Left lobe of liver (tissue), 2 donors: ENCODE results near the gene ADAM33. TPM values are rescaled to one million over a fixed set of nuclear protein-coding genes. Genes with fewer than 3 reads are reported as not detected.

Experiments
- ATAC-seq: fragments of 200-7000 bp; cut with Tn5 transposase; one replicate; pipeline ENCODE4 v1.9.1; 2020; ENCODE audit warnings: mild to moderate bottlenecking, moderate library complexity
- DNase-seq: peaks from one replicate; pipeline ENCODE4 v3.0.0-alpha.2; 2020; ENCODE audit warnings: low spot score
- total RNA-seq: library from RNA; stranded (reverse); gene quantifications from one replicate; pipeline ENCODE4 v1.2.1, GENCODE V29; 2021
- donor health status: DM: no; HTN: no; CAD: no; lungs with moderate emphysema.
- donor health status: DM: no; HTN: yes; CAD: no.

ADAM33 gene
- 0.48 TPM for total RNA-seq

DNA sequence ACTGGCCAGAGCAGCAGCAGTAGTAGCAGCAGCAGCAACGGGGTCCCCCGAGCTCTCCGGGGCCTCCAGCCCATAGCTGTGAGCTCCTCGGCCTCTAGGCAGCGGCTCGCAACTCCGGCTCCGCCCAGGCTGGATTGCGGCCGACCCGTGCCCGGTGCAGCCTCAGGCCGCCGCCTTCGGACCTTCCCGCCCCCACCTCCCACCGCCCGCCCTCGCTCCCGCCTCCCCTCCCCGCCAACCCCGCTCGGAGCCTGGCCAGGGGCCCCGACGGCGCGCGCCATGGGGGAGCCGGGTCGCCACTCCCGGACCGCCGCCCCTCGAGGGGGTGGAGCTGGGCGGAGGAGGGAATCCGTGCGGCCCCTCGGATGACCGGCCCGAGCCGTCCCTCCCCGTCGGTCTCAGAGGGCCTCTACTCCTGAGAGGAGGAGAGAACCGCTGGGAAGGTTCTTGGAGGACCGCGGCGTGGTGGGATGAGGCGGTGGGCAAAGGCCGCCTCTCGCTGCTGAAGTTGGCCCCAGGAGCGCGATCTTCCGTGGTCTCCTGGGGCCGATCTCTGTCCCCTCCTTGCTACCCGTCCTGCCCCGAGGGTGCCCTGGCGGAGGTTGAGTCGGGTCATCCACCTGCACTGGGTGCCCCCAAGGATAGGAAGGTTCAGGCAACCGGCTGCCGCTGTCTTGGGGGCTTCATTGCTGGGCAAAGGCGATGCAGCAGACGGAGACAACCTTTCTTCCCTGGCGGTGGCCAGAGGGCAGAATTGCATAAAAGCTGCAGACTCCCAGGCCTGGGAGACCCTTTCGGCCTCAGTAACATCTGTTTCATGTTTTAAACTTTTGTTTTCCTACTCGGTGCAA lies at the start of gene ADAM33:
ADAM33 (minus strand) TSS at position 80 of the 851 bp plus-strand sequence; CDS start at position 74, 6 bp downstream.
- no peak for DNase-seq
- peak; percentile 60 for ATAC-seq

DNA sequence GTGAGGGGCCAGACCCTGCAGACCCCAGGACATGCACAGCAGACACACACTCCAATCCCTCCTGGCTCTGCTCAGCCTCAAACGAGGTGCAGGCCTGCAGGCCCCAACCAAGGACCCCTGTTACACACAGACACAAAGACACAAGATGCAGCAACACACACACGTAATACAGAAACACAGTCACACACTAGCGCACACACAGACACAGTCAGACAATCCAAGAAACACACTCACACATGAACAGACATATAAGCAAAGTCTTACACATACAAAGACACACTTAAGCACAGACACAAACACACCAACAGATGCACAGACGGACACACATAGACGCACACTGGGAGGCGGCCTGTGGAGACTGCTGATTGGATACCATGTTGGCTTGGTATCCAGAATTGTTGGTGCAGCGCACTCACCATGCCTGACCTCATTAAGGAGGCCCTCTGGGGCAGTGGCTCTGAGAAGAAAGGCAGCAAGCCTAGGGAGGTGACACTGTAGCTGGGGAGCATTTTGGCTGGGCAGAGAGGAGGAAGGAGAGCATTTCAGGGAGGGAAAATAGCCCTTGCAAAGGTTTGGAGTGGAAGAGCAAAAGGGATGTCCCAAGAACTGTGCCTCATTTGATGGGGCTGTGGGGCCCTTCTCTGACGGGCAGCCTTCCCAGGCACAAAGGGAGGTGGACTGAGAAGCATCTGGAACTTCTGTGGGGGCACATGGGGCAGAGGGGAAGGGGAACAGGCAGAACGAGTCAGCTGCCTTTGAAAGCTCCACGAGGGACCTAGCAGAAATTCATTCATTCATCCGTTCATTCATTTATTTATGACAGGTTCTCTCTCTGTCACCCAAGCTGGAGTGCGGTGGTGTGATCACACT lies 49.2 kb upstream of the ADAM33 start:
- DNase-seq: no peak
- ATAC-seq: no peak

- DNase-seq (no peak), ATAC-seq (no peak)
Measured at GRCh38 chr20:3729811-3730540, 48.2 kb upstream of the ADAM33 start.

DNA sequence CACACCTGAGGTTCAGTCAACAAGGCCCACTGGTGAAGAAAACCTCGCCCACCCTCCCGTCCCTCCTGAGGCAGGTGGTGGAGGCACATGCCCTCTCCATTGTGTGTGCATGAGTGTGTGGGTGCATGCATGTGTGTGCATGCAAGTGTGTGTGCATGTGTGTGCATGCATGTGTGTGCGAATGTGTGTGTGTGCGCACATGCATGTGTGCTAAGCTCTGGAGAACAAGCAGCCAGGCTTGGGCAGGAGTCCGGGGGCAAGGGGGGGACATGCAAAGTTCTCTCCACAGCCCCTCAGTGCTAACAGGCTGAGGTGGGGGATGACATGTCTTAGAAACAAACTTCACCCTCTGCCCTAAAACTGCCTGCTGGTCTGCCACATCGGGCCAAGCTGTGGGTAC lies 47.6 kb upstream of the ADAM33 start:
- ATAC-seq: no peak
- DNase-seq: no peak

GRCh38 chr20:3728876-3729275 lies 47.1 kb upstream of the ADAM33 start:
- DNase-seq (no peak), ATAC-seq (no peak)

GRCh38 chr20:3728354-3728753 lies 46.5 kb upstream of the ADAM33 start:
- DNase-seq (no peak), ATAC-seq (no peak)

- DNase-seq (no peak), ATAC-seq (no peak)
Measured at GRCh38 chr20:3727401-3728021, 45.7 kb upstream of the ADAM33 start.

DNA sequence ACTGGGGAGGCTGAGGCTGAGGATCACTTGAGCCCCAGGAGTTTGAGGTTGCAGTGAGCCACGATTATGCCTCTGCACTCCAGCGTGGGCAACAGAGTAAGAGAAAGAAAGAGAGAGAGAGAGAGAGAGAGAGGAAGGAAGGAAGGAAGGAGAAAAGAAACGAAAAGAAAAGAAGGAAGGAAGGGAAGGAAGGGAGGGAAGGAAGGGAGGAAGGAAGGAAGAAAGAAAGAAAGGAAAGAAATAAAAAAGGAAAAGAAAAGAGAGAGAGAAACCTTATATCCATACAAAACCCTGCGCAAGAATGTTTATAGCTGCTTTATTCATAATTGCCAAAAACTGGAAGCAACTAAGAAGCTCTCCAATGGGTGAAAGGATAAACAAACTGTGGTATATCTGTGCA lies 42.5 kb upstream of the ADAM33 start:
- DNase-seq (no peak), ATAC-seq (no peak)

DNA sequence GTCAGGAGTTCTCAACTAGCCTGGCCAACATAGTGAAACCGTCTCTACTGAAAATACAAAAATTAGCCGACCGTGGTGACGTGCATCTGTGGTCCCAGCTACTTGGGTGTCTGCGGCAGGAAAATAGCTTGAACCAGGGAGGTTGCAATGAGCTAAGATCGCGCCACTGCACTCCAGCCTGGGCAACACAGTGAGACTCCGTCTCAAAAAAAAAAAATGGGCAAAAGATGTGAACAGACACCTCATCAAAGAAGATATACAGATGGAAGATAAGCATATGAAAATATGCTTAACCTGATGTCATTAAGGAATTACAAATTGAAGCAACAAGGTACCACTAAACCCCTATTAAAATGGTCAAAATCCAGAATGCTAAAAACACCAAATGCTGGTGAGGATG lies 41.5 kb upstream of the ADAM33 start:
- ATAC-seq: no peak
- DNase-seq: no peak

DNA sequence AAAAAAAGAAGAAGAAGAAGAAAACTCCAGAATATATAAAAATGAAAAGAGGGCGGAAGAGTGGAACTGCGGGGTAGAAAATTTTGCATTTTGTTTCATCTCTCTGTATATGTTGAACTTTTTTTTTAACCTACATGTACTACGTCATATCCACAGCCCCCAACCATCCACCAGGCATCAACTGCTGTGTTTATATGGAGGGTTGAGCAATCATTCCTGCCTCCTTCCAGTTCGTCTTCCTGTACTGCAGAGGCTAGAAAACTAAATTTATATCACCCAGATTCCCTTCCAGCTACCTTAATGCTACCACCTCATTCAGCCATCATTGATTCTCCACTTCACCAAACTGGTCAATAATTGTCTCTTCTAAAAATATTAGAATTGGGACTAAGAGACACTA lies 40.1 kb upstream of the ADAM33 start:
- ATAC-seq (no peak), DNase-seq (no peak)

DNA sequence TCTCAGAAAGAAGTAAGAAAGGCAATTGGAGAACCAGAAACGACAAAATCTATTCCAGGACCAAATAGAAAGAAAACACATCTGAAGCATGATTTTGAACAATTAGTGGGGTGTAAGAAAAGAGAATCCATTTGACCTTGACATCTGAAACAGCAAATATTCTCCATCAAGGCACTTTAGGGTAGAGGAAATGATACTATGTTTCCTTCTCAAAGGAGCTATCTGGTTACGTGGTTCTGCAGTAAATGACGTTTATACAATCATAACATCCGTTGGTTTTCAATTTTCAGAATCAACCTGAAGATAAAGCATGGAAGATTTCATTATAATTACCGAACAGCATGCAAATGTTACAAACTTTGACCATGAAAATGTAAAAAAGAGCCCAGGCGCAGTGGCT lies 38.8 kb upstream of the ADAM33 start:
- ATAC-seq: no peak

DNA sequence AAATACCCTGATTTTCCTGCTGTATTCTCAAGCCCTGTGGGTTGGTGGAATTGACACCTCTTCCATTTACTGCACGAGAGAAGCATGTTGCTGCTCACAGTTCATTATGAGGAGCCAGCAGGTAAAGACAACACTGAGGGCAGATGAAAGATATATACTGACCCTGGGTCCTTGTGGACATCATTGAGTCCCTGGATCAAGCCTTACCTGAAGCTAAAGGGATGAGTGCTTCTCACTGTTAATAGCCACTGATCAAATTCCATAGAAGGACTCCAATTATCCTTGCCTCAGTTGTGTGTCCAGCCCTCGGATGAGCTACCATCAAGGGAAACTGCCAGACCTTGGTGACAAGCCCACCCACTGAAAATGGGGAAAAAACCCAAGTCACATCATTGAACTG lies 38.3 kb upstream of the ADAM33 start:
- ATAC-seq (no peak), DNase-seq (no peak)

More for the DNA sequence above, 38.8 kb upstream of the ADAM33 start:
- DNase-seq: no peak

GRCh38 chr20:3719046-3719445 lies 37.2 kb upstream of the ADAM33 start:
- DNase-seq (no peak), ATAC-seq (no peak)

GRCh38 chr20:3716195-3716834 lies 34.5 kb upstream of the ADAM33 start:
- peak; percentile 84 for ATAC-seq
- no peak for DNase-seq

DNA sequence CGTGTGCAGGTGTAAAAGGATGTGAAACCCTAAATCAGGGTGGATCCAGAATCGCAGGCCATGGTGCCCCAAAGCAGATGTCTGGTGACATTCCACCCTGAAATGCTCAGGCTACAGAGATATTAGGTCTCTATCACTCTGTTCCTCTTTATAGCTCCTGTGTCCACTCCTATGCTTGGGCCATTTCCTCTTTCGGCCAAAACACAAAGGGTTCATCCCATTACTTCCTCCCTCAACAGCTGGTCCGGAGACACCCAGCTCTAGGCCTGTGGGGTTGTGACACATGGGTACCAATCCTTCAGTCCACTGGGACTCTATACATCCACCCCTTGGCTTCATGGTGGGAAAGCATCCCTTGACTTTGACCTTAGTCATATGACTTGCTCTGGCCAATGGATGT lies 32.3 kb upstream of the ADAM33 start:
- peak; percentile 19 for ATAC-seq
- no peak for DNase-seq

- DNase-seq (no peak), ATAC-seq (peak; percentile 30)
Measured at GRCh38 chr20:3712279-3712873, 30.6 kb upstream of the ADAM33 start, which contains the start of gene SIGLEC1. Gene SIGLEC1 (minus strand): TSS chr20:3712600. CDS start chr20:3707128, 5,472 bp downstream.

- ATAC-seq (peak; percentile 4), DNase-seq (no peak)
Measured at GRCh38 chr20:3711484-3711941, 29.7 kb upstream of the ADAM33 start.

GRCh38 chr20:3710703-3711483 lies 29.1 kb upstream of the ADAM33 start:
- peak; percentile 84 for ATAC-seq
- peak; percentile 73 for DNase-seq

GRCh38 chr20:3710011-3710466 lies 28.2 kb upstream of the ADAM33 start:
- ATAC-seq: peak; percentile 24
- no peak for DNase-seq
